Skin epidermis (tissue), 12 donors: Measurements from ENCODE around the gene AMDHD2.

Experiments used
- H3K27ac ChIP-seq, 21 experiments: fragments of 200-600 bp; sonication (generic) in 11 of 21; one replicate each; pipeline ENCODE4 v1.5.0; 2020; ENCODE audit warnings: mild to moderate bottlenecking in 3 of 21, inconsistent platforms in 2 of 21, moderate library complexity in 2 of 21
- H3K4me3 ChIP-seq, 7 experiments: fragments of 200-600 bp; sonication (generic) in 2 of 7; one replicate each; pipeline ENCODE4 v1.5.0; 2020; ENCODE audit warnings: inconsistent platforms in 2 of 7, mild to moderate bottlenecking in 2 of 7, moderate library complexity in 1 of 7

Gene AMDHD2

DNA sequence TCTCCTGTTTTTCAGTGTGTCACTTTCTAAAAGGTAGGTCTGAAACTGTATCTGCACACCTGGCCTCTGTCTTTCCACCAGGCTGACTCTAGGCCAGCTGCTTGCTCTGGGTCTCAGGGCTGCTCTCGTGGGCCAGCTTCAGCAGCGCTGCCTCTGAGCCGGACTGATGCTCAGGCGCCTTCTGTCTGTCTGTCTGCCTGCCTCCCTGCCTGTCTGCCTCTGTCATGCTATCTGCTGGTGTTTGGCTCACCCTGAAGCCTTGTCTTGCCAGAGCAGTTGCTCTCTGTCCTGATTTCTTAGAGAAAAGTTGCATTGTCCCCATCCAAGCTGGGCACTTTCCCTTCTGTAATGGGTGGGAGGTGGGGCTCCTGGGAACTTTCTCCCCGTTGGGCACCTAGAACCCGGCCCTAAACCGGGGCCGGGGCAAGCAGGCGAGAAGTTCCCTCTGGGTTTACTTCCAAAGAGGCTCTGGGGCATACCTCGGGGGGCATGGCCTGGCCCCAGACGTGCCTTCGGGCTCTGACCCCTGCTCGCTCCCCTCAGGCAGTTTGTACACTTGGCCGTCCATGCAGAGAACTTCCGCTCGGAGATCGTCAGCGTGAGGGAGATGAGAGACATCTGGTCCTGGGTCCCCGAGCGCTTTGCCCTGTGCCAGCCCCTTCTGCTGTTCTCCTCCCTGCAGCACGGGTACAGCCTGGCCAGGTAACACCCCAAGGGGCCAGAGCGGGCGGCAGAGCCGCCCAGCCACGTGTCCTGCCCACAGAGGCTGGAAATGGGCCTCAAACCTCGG lies 22.3 kb upstream of the AMDHD2 start:
- Histone ChIP-seq H3K4me3 (no peak overlapping the region), H3K27ac (peak overlapping the region in 6 of 21 experiments; percentile 6 to 75 (median 34))

DNA sequence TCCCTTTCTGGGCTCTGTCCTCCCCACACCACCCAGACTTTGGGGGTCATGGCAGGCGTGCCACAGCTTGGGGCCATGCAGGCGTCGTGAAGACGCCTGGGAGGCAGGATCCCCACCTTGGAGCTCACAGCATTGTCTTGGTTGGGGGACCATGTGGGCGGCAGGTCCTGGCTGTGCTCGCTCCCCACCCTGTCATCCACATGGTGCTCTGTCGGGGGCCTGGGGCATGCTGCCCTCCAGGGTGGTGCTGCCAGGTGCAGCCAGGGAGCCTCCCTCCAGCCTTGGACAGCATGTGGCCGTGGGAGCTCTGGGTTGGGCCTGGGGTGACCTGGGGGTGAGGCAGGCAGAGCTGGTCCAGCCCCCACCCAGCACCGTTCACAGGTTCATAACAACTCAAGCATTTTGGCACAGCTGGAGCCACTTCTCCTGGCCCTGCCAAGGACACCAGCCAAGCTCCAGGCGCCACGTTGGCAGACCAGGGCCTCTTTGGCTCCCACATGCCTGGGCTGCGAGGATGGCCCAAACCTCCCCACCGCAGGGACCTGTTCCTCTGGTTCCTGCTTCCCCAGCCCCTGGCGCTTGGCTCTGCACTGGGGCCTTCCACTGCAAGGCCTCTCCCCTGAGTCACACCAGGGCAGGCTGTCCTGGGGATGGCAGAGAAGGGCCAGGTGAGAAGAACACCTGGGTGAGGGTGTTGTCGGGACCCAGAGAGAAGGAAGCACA lies 21.5 kb upstream of the AMDHD2 start:
- Histone ChIP-seq H3K4me3 (no peak overlapping the region), H3K27ac (peak overlapping the region in 13 of 21 experiments; percentile 5 to 75 (median 36))

DNA sequence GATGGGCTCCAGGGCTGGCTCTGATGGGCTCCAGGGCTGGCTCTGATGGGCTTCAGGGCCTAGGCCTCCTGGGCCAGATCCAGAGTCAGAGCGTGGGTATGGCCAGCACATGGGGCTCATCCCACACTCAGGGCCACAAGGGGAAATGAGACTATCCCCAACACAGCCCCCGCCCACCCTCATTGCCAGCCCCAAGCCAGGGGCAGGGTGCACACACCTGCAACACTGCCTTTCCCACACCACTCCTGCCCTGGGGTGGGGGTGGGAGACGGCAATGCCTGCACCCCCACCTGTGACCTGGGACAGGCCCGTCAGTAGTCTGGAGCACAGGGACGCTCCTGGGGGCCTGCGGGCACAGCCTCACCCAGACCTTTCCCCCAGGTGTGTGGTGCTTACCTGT lies 20.7 kb upstream of the AMDHD2 start:
- peak overlapping the region in 13 of 21 experiments; percentile 5 to 75 (median 35) for H3K27ac ChIP-seq
- no peak overlapping the region for H3K4me3 ChIP-seq

DNA sequence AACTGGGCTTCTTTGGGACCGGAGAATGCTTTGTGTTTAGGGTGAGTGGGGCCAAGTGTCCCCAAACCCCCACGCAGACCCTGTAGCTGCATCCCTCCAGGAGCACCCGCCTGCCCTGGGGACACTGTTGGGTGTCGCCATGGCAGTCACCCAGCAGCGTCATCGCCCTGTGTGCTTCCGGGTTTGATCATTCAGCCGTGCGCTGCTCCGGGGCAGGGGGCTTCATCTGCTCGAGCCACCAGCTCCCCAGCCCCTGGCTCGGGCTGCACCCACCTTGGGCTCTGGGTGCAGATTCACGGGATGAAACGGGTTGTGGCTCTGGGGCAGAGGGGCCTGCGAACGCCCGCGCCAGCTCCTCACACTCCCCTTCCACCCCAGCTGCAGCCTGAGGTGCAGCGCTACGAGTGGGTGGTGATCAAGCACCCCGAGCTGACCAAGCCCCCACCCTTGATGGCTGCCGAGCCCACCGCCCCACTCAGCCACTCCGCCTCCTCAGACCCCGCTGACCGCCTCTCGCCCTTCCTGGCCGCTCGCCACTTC lies 20.2 kb upstream of the AMDHD2 start:
- no peak overlapping the region for H3K4me3 ChIP-seq
- peak overlapping the region in 7 of 21 experiments; percentile 33 to 75 (median 57) for H3K27ac ChIP-seq

DNA sequence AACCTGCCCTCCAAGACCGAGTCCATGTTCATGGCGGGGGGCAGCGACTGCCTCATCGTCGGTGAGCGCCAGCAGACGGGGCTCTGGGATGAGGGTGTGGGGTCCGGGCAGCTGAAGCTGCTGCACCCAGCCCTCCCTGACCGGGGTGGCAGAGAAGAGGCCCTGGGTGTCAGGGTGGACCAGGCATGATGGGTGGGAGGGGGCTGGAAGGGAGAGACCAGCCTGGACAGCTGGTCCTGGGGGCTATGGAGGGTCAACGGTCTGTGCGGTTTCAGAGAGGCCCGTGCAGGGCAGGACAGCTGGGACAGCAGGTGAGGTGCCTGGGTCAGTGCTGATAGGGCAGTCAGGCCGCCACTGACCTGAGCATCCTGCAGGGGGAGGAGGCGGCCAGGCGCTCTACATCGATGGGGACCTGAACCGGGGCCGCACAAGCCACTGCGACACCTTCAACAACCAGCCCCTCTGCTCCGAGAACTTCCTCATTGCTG lies 19.7 kb upstream of the AMDHD2 start:
- H3K27ac ChIP-seq: no peak overlapping the region
- H3K4me3 ChIP-seq: no peak overlapping the region

DNA sequence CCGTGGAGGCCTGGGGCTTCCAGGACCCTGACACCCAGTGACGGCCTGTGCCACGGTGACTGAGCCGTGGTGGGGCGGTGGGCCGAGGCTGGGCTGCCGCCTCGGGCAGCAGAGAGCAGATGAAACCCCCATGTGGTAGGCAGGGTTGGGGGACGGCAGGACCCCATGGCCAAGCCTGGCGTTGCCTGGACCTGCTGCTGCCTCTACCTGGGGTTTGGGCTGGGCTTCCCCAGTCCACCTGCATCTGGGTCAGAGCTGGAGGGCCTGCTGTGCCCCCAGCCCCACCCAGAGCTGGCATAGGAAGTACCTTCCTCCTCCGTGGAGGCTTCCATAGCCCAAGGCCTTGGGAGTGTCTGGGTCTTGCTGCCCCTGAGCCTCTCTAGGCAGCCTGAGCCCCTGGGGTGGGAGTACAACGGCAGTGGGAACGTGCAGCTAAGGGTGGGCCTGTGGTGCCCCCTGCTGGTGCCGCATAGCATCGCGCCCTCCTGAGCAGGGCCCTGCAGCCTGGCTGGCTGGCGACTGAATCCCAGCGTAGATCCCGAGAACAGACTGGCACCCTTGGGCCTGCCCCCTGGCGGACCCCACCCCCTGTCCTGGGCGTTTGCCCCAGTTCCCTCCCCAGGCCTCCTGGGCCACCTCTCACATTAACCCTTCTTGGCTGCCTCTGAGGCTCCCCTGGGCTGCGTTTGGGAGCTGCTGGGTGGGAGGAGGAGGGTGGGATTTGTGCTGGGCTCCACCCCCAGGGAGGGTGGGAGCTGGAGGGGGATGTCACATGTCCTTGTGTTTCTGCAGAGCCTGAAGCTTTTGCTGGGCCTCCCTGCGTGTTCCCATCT lies 19.0 kb upstream of the AMDHD2 start:
- H3K4me3 ChIP-seq: no peak overlapping the region

DNA sequence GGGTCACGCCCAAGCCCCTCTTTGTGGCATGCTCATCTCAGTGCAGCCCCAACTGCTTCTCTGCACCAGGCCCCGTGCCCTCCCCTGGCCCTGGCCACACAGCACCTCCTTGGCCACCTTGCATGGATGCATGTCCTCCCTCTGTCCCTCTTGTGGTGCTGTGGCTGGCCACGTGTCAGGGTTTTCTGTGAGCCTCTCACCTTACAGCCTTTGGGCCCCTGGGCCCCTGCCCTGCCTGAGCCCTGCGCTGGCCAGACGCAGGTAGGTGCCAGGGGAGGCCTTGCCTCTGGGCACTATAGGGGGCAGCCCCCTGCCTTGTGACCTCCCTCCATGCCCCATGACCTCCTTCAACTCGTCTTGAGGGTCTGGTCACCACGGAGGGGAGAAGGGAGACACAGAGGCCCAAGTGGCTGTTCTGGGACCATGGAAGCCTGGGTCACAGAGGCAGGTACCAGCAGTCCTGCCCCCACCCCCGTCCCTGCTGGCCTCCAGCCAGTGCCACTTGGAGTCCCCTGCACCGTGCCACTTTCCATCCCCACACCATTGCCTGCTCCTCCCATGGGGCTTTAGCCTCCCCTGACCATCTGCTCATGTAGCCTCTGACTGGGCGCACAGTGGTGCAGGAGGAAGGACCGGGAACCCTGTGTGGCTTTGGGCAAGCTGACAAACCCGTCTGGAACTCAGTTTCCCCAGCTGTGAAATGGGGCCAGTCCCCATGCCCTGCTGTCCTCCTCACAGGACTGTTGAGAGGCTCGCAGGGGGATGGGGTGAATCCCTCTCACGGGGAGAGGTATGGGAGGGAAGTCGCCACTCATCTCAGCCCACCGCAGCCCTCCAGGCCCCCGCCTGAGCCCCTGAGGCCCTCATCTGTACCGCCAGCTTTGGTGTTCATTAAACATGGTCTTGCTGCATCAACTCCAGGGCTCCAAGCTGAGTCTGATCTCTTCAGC lies 17.9 kb upstream of the AMDHD2 start:
- Histone ChIP-seq H3K4me3 (no peak overlapping the region), H3K27ac (peak overlapping the region in 3 of 21 experiments; percentile 17 to 33 (median 31))

More for the DNA sequence above, 19.0 kb upstream of the AMDHD2 start:
- H3K27ac ChIP-seq: peak overlapping the region in 5 of 21 experiments; percentile 14 to 43 (median 29)

DNA sequence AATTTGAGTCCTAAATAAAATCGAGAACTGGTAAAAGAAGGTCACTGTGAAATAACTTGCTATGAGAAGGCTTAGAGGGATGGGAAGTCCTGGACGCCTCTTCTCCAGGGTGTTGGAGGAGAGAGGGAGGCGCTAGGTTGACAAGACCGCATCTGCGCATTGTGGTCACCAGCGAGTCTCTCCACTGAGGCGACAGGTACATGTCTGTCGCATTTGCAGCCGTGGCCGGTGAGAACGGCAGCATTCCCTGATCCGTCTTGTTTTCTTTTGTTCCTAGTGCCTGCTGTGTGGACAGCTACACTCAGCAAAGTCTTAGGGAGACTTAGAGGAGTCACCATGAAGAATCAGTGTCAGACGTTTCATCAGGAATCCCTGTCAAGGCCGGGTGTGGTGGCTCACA lies 14.5 kb upstream of the AMDHD2 start:
- no peak overlapping the region for H3K4me3 ChIP-seq
- no peak overlapping the region for H3K27ac ChIP-seq

DNA sequence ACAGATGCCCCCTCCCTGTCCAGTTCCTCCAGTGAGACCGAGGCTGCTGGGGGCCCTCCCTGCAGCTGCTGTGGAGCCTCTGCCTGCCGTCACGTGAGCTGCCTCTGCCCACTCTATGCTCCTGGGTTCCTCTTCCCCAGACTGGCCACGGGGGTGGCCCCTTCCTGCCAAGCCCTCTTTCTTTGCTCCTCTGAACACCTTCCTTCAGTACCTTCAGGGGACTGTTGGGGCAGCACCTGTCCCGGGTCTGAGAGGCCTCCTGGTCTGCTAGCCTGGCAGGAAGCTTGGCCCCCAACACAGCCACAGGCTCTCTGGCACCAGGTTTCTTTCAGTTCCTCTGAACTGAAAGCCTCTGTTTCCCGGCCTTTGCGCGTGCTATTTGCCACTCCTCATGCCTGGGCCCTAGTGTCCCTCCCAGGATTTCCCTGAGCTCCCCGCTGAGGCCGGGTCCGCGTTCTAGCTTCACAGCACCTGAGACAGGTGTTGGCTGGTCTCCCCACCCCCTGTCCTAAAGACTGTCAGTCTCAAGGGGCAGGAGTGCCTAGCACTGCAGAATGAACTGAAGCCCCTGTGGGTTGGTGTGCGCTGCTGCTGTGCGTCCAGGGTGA lies 13.0 kb upstream of the AMDHD2 start:
- no peak overlapping the region for H3K4me3 ChIP-seq
- peak overlapping the region in 20 of 21 experiments; percentile 7 to 82 (median 50) for H3K27ac ChIP-seq

DNA sequence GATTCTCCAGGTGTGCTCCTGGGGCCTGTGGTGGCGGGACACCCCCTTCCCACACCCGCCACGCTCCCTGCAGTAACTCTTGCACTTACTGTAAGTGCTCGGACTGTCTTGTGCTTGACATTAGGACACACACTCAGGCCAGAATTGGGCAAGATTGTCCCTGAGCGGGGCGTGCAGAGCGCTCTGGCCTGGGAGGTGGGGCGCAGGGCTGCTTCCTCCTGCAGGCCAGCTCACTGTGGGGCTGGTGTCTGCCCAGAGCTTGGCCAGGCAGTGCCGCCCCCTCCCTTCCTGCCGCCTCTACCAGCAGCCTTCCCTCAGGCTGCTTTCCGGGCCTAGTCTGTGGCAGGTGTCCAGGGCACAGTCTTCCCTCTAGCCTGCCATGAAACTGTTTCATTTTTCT lies 12.5 kb upstream of the AMDHD2 start:
- Histone ChIP-seq H3K4me3 (no peak overlapping the region), H3K27ac (peak overlapping the region in 20 of 21 experiments; percentile 7 to 82 (median 50))

DNA sequence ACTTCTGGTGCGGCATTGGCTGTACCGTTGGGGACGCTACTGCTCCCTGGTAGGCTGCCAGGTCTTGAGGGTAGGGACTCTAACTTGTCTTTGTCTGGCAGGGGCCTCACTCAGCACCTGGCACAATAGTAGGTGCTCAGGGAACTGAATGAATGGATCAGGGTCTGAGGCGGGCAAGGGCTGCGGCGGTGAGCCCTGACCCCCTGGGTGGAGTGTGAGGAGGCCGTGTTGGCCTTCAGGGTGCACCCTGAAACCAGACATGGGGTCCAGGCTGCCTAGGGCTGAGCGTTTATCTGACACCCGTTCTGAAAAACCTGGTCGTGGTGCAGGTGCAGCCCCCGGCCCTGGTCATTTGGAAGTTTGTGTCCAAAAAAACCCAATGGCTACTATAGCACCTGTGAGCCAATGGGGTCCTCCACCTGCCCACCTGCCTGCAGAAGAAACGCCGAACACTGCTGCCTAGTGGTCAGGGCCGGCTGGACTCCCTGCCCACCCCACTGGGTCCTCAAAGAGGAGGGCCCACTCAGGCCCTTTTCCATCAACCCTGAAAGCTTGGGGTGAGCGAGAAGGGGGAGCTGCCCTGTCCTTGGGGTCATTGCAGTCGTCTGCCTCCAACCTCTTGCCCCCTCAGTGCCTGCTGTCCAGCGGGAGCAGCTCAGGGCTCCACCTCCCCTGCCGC lies 11.3 kb upstream of the AMDHD2 start:
- H3K27ac ChIP-seq: peak overlapping the region in 4 of 21 experiments; percentile 20 to 81 (median 46)
- no peak overlapping the region for H3K4me3 ChIP-seq

DNA sequence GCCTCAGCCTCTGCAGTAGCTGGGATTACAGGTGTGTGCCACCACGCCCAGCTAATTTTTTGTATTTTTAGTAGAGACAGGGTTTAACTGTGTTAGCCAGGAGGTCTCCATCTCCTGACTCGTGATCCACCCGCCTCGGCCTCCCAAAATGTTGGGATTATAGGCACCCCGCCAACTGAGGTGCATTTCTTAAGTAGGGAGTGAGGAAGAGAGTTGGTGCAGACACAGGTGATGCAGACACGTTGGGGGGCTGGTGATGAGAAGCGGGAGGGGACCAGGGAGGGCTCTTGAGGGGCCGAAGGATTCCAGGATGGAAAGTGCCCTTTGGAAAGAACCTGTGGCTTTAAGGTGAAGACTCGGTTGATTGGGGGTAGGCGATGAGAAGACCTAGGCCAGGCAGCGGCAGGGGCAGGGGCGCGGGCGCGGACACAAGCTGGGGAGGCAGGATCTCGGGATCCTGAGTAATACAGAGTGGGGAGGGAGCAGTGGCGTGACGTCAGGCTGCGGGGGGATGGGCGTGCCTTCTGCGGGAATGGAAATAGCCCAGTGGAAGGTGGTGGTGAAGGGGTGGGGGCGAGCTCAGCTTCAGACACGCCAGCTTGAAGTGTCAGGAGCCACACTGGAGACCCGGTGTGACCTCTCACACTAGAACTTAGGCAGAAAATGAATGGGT lies 8.9 kb upstream of the AMDHD2 start:
- Histone ChIP-seq H3K4me3 (no peak overlapping the region), H3K27ac (peak overlapping the region in 3 of 21 experiments; percentile 31 to 45 (median 35))

DNA sequence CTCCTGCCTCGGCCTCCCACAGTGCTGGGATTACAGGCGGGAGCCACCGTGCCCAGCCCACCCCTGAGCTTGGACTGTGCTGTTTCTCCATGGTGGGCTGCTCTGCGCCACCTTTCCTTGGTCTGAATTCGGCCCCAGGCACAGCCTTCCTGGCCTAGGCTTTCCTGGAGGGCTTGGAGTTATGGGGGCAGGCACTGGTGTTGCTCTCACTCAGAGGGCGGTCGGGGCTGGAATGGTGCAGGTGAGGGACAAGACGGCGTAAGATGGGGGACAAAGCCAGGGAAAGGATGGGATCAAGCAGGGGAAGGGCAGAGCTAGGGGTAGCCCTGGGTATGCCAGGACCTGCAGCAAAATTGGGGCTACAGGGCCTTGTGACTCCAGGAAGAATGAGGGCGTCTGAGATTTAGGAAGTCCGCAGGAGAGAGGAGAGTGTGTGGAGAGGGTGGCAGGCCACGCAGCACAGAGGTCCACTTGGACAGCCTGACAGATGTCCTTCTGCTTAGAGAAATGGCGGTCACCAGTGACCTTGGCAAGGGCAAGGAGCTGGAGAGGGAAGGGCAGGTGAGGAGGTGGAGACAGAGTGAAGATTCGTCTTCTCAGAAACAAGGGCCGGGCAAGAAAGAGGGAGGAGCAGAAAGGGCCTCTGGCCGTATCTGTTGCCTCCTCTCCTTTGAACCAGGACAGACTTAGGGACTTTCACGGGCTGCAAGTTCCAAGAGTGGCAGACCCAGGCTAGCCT lies 8.0 kb upstream of the AMDHD2 start:
- peak overlapping the region in 11 of 21 experiments; percentile 4 to 100 (median 98) for H3K27ac ChIP-seq
- H3K4me3 ChIP-seq: no peak overlapping the region

DNA sequence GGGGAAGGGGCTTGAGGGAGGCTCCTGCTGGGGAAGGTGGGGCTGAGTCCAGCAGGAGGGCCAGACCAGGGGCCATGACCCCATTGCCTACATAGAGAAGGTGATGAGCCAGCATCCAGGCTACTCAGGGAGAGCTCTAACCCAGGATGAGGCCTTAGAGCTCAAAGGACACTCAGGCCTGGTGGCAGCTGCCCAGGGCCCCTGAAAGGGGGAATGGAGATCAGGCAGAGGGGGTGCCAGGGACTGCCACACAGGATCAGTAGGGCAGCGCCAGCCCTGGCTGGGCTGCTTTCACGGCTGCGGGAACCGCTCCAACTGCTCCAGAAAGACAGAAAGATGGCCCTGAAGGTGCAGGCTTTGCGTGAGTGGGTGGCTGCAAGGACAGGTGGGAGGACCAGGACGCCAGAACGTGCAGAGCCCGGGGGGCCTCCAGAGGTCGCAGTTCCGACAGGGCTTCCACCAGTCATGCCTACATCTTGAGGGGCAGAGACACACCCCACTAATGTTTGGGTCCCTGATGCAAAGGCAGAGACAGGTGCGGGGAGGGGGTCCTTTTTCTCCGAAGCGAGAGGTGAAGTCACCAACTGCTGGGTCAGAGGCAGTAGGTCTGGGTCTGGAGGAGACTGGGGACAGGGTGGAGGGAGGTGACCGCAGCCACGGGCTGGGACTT lies 7.3 kb upstream of the AMDHD2 start:
- H3K4me3 ChIP-seq: peak overlapping the region; percentile 80 to 100 (median 94)
- peak overlapping the region; percentile 4 to 100 (median 99) for H3K27ac ChIP-seq
